GM21447 (cell line): ENCODE data around the gene ACAP1.

Experiments used
- ATAC-seq: cut with Tn5 transposase; IDR thresholded peaks from one replicate; pipeline ENCODE4 v1.9.1; 2021; ENCODE audit not compliant: unreplicated experiment

ACAP1 gene

GRCh38 chr17:7383742-7384488 lies 47.6 kb downstream of the ACAP1 start:
- no peak for ATAC-seq

GRCh38 chr17:7384489-7385081 lies 48.3 kb downstream of the ACAP1 start:
- ATAC-seq: no peak

GRCh38 chr17:7388856-7389255 lies 52.5 kb downstream of the ACAP1 start:
- no peak for ATAC-seq

GRCh38 chr17:7389924-7390910 lies 53.9 kb downstream of the ACAP1 start:
- no peak for ATAC-seq

GRCh38 chr17:7391307-7391706 lies 55.0 kb downstream of the ACAP1 start:
- ATAC-seq: no peak

- no peak for ATAC-seq
These were observed 56.6 kb downstream of the ACAP1 start for GRCh38 chr17:7392696-7393612.

- peak; percentile 43 for ATAC-seq
These were observed 57.5 kb downstream of the ACAP1 start for GRCh38 chr17:7393613-7394451.

- ATAC-seq: peak; percentile 76
These were observed 58.3 kb downstream of the ACAP1 start, which contains the start of gene PLSCR3 for GRCh38 chr17:7394452-7395191. TSS of gene PLSCR3 (minus strand) at chr17:7394525. CDS start at chr17:7394110, 415 bp downstream.

GRCh38 chr17:7396147-7396546 lies 59.8 kb downstream of the ACAP1 start:
- no peak for ATAC-seq

GRCh38 chr17:7398612-7399011 lies 62.3 kb downstream of the ACAP1 start:
- ATAC-seq: no peak
